Epithelial cell of esophagus (primary cell): ENCODE measurements around the gene GPR31.

Experiments used
- DNase-seq: peaks from one replicate; pipeline ENCODE4 v3.0.0; 2010; ENCODE audit warnings: low read depth
- H3K4me3 ChIP-seq: 2 replicates; pipeline ENCODE4 v1.5.1; 2011; ENCODE audit warnings: mild to moderate bottlenecking, low read length, control low read depth
- CTCF ChIP-seq: IDR thresholded peaks from 2 replicates; pipeline ENCODE4 v1.5.1; 2011; ENCODE audit warnings: low read depth, mild to moderate bottlenecking, low read length, control low read depth, inconsistent platforms; ENCODE audit not compliant: insufficient read depth; ENCODE audit errors: missing control alignments

GPR31 gene

GRCh38 chr6:167111597-167111996, 46.2 kb downstream of the GPR31 start:
- no peak for TF ChIP-seq CTCF
- no peak overlapping the region for H3K4me3 ChIP-seq
- no peak for DNase-seq

- DNase-seq = no peak
- no peak overlapping the region for H3K4me3 ChIP-seq
- TF ChIP-seq CTCF = no peak
These were observed 48.1 kb downstream of the GPR31 start for GRCh38 chr6:167109651-167110050.

DNA sequence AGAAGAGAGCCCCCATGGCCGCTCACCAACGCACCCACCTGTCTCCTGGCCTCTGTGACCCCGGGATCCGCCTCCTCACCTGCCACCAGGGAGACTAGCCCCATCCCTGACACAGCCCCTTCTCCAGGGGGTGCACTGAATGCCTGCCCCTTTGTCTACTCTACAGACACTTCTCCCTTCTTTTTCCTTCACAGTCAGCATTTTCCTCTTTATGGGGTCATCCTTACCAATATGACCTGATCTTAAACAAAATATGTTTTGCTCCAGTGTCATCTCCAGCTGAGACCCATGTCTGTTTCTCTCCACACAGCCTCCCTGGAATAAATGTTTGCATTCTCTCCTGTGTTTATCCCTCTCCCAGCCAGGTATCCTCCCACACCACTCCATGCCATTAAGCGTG, 49.5 kb downstream of the GPR31 start:
- no peak for DNase-seq
- H3K4me3 ChIP-seq = no peak overlapping the region
- no peak for TF ChIP-seq CTCF

DNA sequence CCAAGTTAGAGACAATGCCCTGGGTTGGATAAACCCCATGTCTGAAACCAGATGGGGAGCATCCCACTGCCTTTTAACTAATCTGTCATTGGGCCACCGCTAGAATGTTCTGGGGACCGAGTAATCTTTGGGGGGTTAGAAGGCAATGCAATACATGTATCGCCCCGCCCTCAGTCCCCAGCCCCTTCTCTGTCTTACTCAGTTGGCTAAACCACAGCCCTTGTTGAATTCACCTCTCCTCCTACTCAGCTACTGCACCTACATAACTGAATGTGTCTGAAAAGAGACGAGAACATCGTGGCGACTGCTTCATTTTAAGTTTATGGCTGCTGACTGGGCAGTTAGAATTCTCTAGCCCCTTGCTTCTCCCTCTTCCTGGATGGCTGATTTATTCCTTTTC, 50.0 kb downstream of the GPR31 start:
- no peak for TF ChIP-seq CTCF
- DNase-seq = no peak
- no peak overlapping the region for H3K4me3 ChIP-seq

- no peak overlapping the region for H3K4me3 ChIP-seq
- no peak for TF ChIP-seq CTCF
- no peak for DNase-seq
These were observed 51.4 kb downstream of the GPR31 start for GRCh38 chr6:167106406-167106805.
